Measurements from ENCODE around the gene TROAP. TPM values are rescaled to one million over a fixed set of nuclear protein-coding genes. Genes with fewer than 3 reads are reported as not detected.

TROAP gene
- total and polyA plus RNA-seq, 4 donors, result 0.97 to 17.5 (median 2.0) TPM; not detected in 1

- TF ChIP-seq TAF1 (conservative IDR thresholded peaks at IDR 0.05) (no peak), EGR1 (IDR thresholded peaks at IDR 0.05; ENCODE audit: low read depth in 2 of 2) (no peak), FOXA2 (IDR thresholded peaks at IDR 0.05) (no peak)
Observed at GRCh38 chr12:49330631-49331379, 7.8 kb downstream of the TROAP start (continued).

- WGBS, result 43% methylated on average over 11 of the region's 11 CpGs
- H3K27ac ChIP-seq (ENCODE audit: low read depth in 1 of 2, low read length in 2 of 2), result no peak overlapping the region
- peaks cover 0 to 8% (median 4%) of the 10 kb centered on the region in 4 donors for H3K4me1 ChIP-seq (ENCODE audit: control insufficient read depth in 4 of 4, insufficient read depth in 4 of 4, low read length in 3 of 4)
- no peak overlapping the region for H3K4me3 ChIP-seq (ENCODE audit: low read depth in 1 of 3, low read length in 3 of 3)
- no peak for DNase-seq (ENCODE audit: low spot score)
- TF ChIP-seq MAX (IDR thresholded peaks at IDR 0.05), result no peak
- no peak for TF ChIP-seq TAF1 (conservative IDR thresholded peaks at IDR 0.05)
- TF ChIP-seq FOXA2 (IDR thresholded peaks at IDR 0.05), result no peak
- no peak for TF ChIP-seq SP1 (IDR thresholded peaks at IDR 0.05)
- peak; percentile 94 to 97 for TF ChIP-seq RAD21 (IDR thresholded peaks at IDR 0.05)
- no peak for TF ChIP-seq GABPA (IDR thresholded peaks at IDR 0.05 in 1 of 2, conservative IDR thresholded peaks at IDR 0.05 in 1 of 2)
- no peak for TF ChIP-seq REST (IDR thresholded peaks at IDR 0.05)
- TF ChIP-seq FOXA1 (IDR thresholded peaks at IDR 0.05), result no peak
- peak; percentile 90 for TF ChIP-seq CTCF (IDR thresholded peaks at IDR 0.05; ENCODE audit: low read depth, low read length, missing input control)
- TF ChIP-seq HNF4A (conservative IDR thresholded peaks at IDR 0.05), result no peak
- TF ChIP-seq ZBTB33 (IDR thresholded peaks at IDR 0.05), result no peak
- no peak for TF ChIP-seq ATF3 (IDR thresholded peaks at IDR 0.05)
- no peak for TF ChIP-seq JUND (IDR thresholded peaks at IDR 0.05)
- H3K27me3 ChIP-seq (ENCODE audit: control insufficient read depth in 4 of 4, insufficient read depth in 4 of 4, low read length in 3 of 4), result peaks cover 0 to 13% (median under 1%) of the 10 kb centered on the region in 4 donors
- H3K9me3 ChIP-seq (ENCODE audit: control insufficient read depth in 4 of 4, low read length in 3 of 4), result no peaks in the 10 kb centered on the region
- no peaks in the 10 kb centered on the region for H3K36me3 ChIP-seq (ENCODE audit: control insufficient read depth in 4 of 4, insufficient read depth in 3 of 4, low read depth in 1 of 4, low read length in 3 of 4)
- no peak overlapping the region for H3K9ac ChIP-seq (ENCODE audit: low read depth in 1 of 2, low read length in 2 of 2)
Observed at GRCh38 chr12:49331380-49332222, 8.5 kb downstream of the TROAP start.

Measured in liver (tissue), 9 donors.